HEK293T (cell line): ENCODE measurements around the gene RBM27.

Experiments used
- CTCF ChIA-PET: fragments of 350-600 bp; formaldehyde crosslinking; extraction: SDS; loops from one replicate; lab custom pipeline; 2021; ENCODE audit warnings: antibody characterized with exemption, inconsistent platforms; lab: Yijun Ruan, JAX
- POLR2A ChIA-PET: fragments of 350-600 bp; formaldehyde crosslinking; extraction: SDS; loops from one replicate; lab custom pipeline; 2020; ENCODE audit warnings: antibody characterized with exemption, inconsistent platforms; lab: Yijun Ruan, JAX
- DNase-seq: peaks from one replicate; pipeline ENCODE4 v3.0.0; 2012; ENCODE audit warnings: mixed read lengths; ENCODE audit errors: extremely low spot score
- ARNT ChIP-seq: fragments of 450-650 bp; IDR thresholded peaks from 2 replicates; pipeline ENCODE4 v1.6.1; 2017; ENCODE audit warnings: mild to moderate bottlenecking
- BHLHE40 ChIP-seq: fragments of 450-650 bp; IDR thresholded peaks from 2 replicates; pipeline ENCODE4 v1.6.1; 2016; ENCODE audit warnings: mild to moderate bottlenecking, moderate library complexity, borderline replicate concordance
- CTBP1 ChIP-seq: fragments of 450-650 bp; IDR thresholded peaks from 2 replicates; pipeline ENCODE4 v1.6.1; 2016; ENCODE audit warnings: borderline replicate concordance
- ELF4 ChIP-seq: fragments of 450-650 bp; IDR thresholded peaks from 2 replicates; pipeline ENCODE4 v1.6.1; 2017; ENCODE audit warnings: antibody characterized with exemption
- FOXA1 ChIP-seq: fragments of 450-650 bp; IDR thresholded peaks from 2 replicates; pipeline ENCODE4 v1.6.1; 2016; ENCODE audit warnings: mild to moderate bottlenecking
- FOXK2 ChIP-seq: fragments of 450-650 bp; IDR thresholded peaks from 2 replicates; pipeline ENCODE4 v1.6.1; 2016; ENCODE audit warnings: mild to moderate bottlenecking
- FOXM1 ChIP-seq: fragments of 450-650 bp; IDR thresholded peaks from 2 replicates; pipeline ENCODE4 v1.6.1; 2017; ENCODE audit warnings: mild to moderate bottlenecking, borderline replicate concordance
- HDGF ChIP-seq: fragments of 450-650 bp; IDR thresholded peaks from 2 replicates; pipeline ENCODE4 v1.6.1; 2017; ENCODE audit warnings: antibody characterized with exemption, borderline replicate concordance
- L3MBTL2 ChIP-seq: fragments of 450-650 bp; conservative IDR thresholded peaks from 2 replicates; pipeline ENCODE4 v1.6.1; 2016; ENCODE audit warnings: mild to moderate bottlenecking
- LEF1 ChIP-seq: fragments of 450-650 bp; IDR thresholded peaks from 2 replicates; pipeline ENCODE4 v1.6.1; 2017; ENCODE audit warnings: mild to moderate bottlenecking, borderline replicate concordance
- NFRKB ChIP-seq: fragments of 450-650 bp; IDR thresholded peaks from 2 replicates; pipeline ENCODE4 v1.6.1; 2016; ENCODE audit warnings: mild to moderate bottlenecking, moderate library complexity
- SP1 ChIP-seq: fragments of 450-650 bp; IDR thresholded peaks from 2 replicates; pipeline ENCODE4 v1.6.1; 2017
- SUZ12 ChIP-seq: fragments of 450-650 bp; IDR thresholded peaks from 2 replicates; pipeline ENCODE4 v1.6.1; 2016; ENCODE audit warnings: mild to moderate bottlenecking
- TARDBP ChIP-seq: fragments of 450-650 bp; IDR thresholded peaks from 2 replicates; pipeline ENCODE4 v1.6.1; 2016
- ZNF384 ChIP-seq: fragments of 450-650 bp; IDR thresholded peaks from 2 replicates; pipeline ENCODE4 v1.6.1; 2016
- TF ChIP-seq, protein P1 (sequence below): fragments of 450-650 bp; IDR thresholded peaks from 2 replicates; pipeline ENCODE4 v1.6.1; 2016

The RBM27 gene, protein sequence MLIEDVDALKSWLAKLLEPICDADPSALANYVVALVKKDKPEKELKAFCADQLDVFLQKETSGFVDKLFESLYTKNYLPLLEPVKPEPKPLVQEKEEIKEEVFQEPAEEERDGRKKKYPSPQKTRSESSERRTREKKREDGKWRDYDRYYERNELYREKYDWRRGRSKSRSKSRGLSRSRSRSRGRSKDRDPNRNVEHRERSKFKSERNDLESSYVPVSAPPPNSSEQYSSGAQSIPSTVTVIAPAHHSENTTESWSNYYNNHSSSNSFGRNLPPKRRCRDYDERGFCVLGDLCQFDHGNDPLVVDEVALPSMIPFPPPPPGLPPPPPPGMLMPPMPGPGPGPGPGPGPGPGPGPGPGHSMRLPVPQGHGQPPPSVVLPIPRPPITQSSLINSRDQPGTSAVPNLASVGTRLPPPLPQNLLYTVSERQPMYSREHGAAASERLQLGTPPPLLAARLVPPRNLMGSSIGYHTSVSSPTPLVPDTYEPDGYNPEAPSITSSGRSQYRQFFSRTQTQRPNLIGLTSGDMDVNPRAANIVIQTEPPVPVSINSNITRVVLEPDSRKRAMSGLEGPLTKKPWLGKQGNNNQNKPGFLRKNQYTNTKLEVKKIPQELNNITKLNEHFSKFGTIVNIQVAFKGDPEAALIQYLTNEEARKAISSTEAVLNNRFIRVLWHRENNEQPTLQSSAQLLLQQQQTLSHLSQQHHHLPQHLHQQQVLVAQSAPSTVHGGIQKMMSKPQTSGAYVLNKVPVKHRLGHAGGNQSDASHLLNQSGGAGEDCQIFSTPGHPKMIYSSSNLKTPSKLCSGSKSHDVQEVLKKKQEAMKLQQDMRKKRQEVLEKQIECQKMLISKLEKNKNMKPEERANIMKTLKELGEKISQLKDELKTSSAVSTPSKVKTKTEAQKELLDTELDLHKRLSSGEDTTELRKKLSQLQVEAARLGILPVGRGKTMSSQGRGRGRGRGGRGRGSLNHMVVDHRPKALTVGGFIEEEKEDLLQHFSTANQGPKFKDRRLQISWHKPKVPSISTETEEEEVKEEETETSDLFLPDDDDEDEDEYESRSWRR

GRCh38 chr5:146203011-146203871 lies at the start of gene RBM27:
RBM27 (plus strand) TSS chr5:146203605; CDS start chr5:146203766, 161 bp downstream.
- DNase-seq = peak; percentile 98
- TF ChIP-seq BHLHE40 (no peak), ZNF384 (no peak), FOXM1 (no peak), ELF4 (0 out of 2 replicates have a peak, but pooled peaks have one; percentile 27), L3MBTL2 (peak; percentile 72), SP1 (no peak), SUZ12 (no peak)
- TF ChIP-seq, protein P1, sequence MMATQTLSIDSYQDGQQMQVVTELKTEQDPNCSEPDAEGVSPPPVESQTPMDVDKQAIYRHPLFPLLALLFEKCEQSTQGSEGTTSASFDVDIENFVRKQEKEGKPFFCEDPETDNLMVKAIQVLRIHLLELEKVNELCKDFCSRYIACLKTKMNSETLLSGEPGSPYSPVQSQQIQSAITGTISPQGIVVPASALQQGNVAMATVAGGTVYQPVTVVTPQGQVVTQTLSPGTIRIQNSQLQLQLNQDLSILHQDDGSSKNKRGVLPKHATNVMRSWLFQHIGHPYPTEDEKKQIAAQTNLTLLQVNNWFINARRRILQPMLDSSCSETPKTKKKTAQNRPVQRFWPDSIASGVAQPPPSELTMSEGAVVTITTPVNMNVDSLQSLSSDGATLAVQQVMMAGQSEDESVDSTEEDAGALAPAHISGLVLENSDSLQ = peak; percentile 100
- POLR2A ChIA-PET = interaction anchor here (0.6 to 3.6 kb wide), 9 partner anchors 10 to 190 kb away, joined by 3 to 36 read pairs (median 3); partner anchors contain the start of gene LARS1
- CTCF ChIA-PET = interaction anchor here (0.6 kb wide), 1 partner anchor 261 kb away, joined by 3 read pairs; no protein-coding TSS in a partner anchor

DNA sequence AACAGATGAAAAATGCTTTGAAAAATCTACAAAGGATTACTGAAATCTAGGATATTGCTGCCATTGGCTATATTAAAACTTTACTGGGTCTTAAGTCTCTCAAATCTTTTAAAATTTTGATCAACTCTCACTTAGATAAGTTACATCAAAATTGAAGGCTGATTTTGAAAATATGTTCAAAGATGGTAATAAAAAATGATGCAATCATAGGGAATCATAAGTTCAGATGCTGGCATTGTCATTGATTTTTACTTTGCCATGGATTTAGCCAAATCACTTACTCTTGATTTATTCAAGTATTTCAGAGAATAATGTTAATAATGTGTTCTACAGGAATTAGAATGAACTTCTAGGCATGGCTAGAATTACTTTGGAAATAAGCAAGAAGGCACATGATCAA lies 45.1 kb upstream of the RBM27 start:
- ChIA-PET POLR2A (no interaction called here), CTCF (no interaction called here)
- no peak for DNase-seq
- TF ChIP-seq FOXM1 (no peak), L3MBTL2 (no peak), TARDBP (no peak), FOXA1 (no peak)

DNA sequence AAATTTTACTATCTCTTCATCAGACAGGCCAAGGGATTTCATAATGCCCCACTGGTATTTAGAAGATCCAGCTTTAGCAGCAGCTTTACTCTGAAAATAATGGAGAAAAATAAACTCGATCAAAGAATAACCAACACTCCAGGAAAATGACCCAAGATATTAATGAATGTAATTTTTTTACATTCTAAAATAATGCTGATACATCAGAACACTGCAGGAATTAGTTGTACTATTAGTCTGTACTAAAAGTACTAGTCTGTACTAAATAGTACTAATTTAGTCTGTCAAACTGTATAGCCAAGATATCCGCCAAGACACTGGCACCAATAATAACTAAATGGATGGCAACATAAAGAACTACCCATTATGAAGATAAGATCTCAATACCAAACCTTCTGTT lies 39.0 kb upstream of the RBM27 start:
- TF ChIP-seq CTBP1 = no peak
- TF ChIP-seq, protein P1 = no peak
- TF ChIP-seq TARDBP = no peak
- no peak for TF ChIP-seq SP1
- no peak for TF ChIP-seq ELF4
- no peak for TF ChIP-seq FOXA1
- no peak for TF ChIP-seq HDGF
- TF ChIP-seq BHLHE40 = no peak
- TF ChIP-seq FOXM1 = no peak
- TF ChIP-seq SUZ12 = no peak
- TF ChIP-seq LEF1 = no peak
- no peak for TF ChIP-seq NFRKB
- TF ChIP-seq L3MBTL2 = no peak
- no peak for DNase-seq
- POLR2A ChIA-PET = no interaction called here
- CTCF ChIA-PET = no interaction called here

- ChIA-PET CTCF (no interaction called here), POLR2A (interaction anchor here (0.9 kb wide), 1 partner anchor 12 kb away, joined by 3 read pairs; no protein-coding TSS in a partner anchor)
- no peak for DNase-seq
- TF ChIP-seq CTBP1 (no peak), L3MBTL2 (no peak), SUZ12 (no peak), SP1 (no peak), ELF4 (no peak), LEF1 (no peak), FOXA1 (no peak), NFRKB (no peak), ARNT (no peak), TARDBP (no peak), FOXK2 (no peak)
- TF ChIP-seq, protein P1 = no peak
Measured at GRCh38 chr5:146165460-146165859, 37.9 kb upstream of the RBM27 start.

GRCh38 chr5:146165903-146166302 lies 37.5 kb upstream of the RBM27 start:
- POLR2A ChIA-PET = interaction anchor here (0.9 kb wide), 1 partner anchor 12 kb away, joined by 3 read pairs; no protein-coding TSS in a partner anchor
- CTCF ChIA-PET = interaction anchor here (1.0 kb wide), 1 partner anchor 13 kb away, joined by 3 read pairs; no protein-coding TSS in a partner anchor
- TF ChIP-seq LEF1 = no peak
- TF ChIP-seq, protein P1 = no peak
- TF ChIP-seq SP1 = no peak
- TF ChIP-seq ELF4 = no peak
- no peak for DNase-seq
